ENCODE data around the gene KCTD15. TPM values are rescaled to one million over a fixed set of nuclear protein-coding genes. Genes with fewer than 3 reads are reported as not detected.

The KCTD15 gene
- total and polyA plus RNA-seq, 2 of the 4 experiments (the other 2 are of a cell fraction), result 16.3 to 19.6 TPM

- no peak for TF ChIP-seq ELK1 (IDR thresholded peaks at IDR 0.05; ENCODE audit: borderline replicate concordance, low read depth, low read length)
- TF ChIP-seq RCOR1 (IDR thresholded peaks at IDR 0.05; ENCODE audit: insufficient replicate concordance, low read length), result no peak
- TF ChIP-seq CEBPB (IDR thresholded peaks at IDR 0.05; ENCODE audit: low read depth, low read length), result no peak
- TF ChIP-seq POLR2A (IDR thresholded peaks at IDR 0.05; ENCODE audit: low read depth, low read length), result peak; percentile 73; the same call in 1 of the 2 replicates
- TF ChIP-seq USF2 (IDR thresholded peaks at IDR 0.05; ENCODE audit: low read depth, low read length), result no peak
- no peak for TF ChIP-seq CHD1 (IDR thresholded peaks at IDR 0.05; ENCODE audit: low read depth, low read length)
Observed at GRCh38 chr19:33795370-33796163, 1.1 kb upstream of the KCTD15 start (continued).

All from IMR-90 (cell line).